KMS-11 (cell line): ENCODE data around the gene SEC24D.

ENCODE experiments used
- H2AFZ ChIP-seq: fragments of 200-600 bp; sonication (generic); 2 replicates; pipeline ENCODE4 v1.6.1; 2016; ENCODE audit warnings: antibody characterized with exemption, mixed run types, low read depth
- H3K27ac ChIP-seq: fragments of 200-600 bp; sonication (generic); 2 replicates; pipeline ENCODE4 v1.6.1; 2016; ENCODE audit warnings: mild to moderate bottlenecking, mixed run types
- H3K27me3 ChIP-seq: fragments of 200-600 bp; sonication (generic); 2 replicates; pipeline ENCODE4 v1.6.1; 2017; ENCODE audit warnings: mild to moderate bottlenecking, low read depth, mixed run types, moderate library complexity; ENCODE audit not compliant: insufficient read depth
- H3K36me3 ChIP-seq: fragments of 200-600 bp; sonication (generic); 2 replicates; pipeline ENCODE4 v1.6.1; 2017; ENCODE audit warnings: mild to moderate bottlenecking, mixed run types; ENCODE audit not compliant: insufficient read depth
- H3K4me1 ChIP-seq: fragments of 200-600 bp; sonication (generic); 2 replicates; pipeline ENCODE4 v1.6.1; 2016; ENCODE audit warnings: mild to moderate bottlenecking, low read depth, mixed run types; ENCODE audit not compliant: poor library complexity, severe bottlenecking
- H3K4me2 ChIP-seq: fragments of 200-600 bp; sonication (generic); 2 replicates; pipeline ENCODE4 v1.7.0; 2016; ENCODE audit warnings: mild to moderate bottlenecking, mixed run types
- H3K4me3 ChIP-seq: fragments of 200-600 bp; sonication (generic); IDR thresholded peaks from 2 replicates; pipeline ENCODE4 v1.6.1; 2017; ENCODE audit warnings: low read depth, low read length, mixed read lengths; ENCODE audit not compliant: insufficient read depth
- H3K79me2 ChIP-seq: fragments of 200-600 bp; sonication (generic); 2 replicates; pipeline ENCODE4 v1.6.1; 2016; ENCODE audit warnings: low read depth, mixed run types; ENCODE audit not compliant: insufficient read depth
- H3K9ac ChIP-seq: fragments of 200-600 bp; sonication (generic); 2 replicates; pipeline ENCODE4 v1.6.1; 2016; ENCODE audit warnings: mild to moderate bottlenecking, mixed run types
- H4K20me1 ChIP-seq: fragments of 200-600 bp; sonication (generic); 2 replicates; pipeline ENCODE4 v1.6.1; 2016; ENCODE audit warnings: mild to moderate bottlenecking, mixed run types; ENCODE audit not compliant: insufficient read depth
- CTCF ChIP-seq: fragments of 200-600 bp; sonication (generic); conservative IDR thresholded peaks from 2 replicates; pipeline ENCODE4 v1.6.1; 2017; ENCODE audit warnings: low read depth, mild to moderate bottlenecking, antibody characterized with exemption, low read length, moderate library complexity, mixed read lengths

Gene SEC24D

GRCh38 chr4:118776157-118776954 is 59.6 kb downstream of the SEC24D start:
- H3K27me3 ChIP-seq: no peaks in the 10 kb centered on the region
- TF ChIP-seq CTCF: no peak
- no peaks in the 10 kb centered on the region for H3K79me2 ChIP-seq
- no peaks in the 10 kb centered on the region for H3K36me3 ChIP-seq
- H3K9ac ChIP-seq: no peak overlapping the region
- peaks cover 22% of the 10 kb centered on the region for H3K4me1 ChIP-seq
- no peak overlapping the region for H3K27ac ChIP-seq
- no peak overlapping the region for H3K4me3 ChIP-seq
- H4K20me1 ChIP-seq: 0 out of 2 replicates have a peak, but pooled peaks cover 3% of the 10 kb centered on the region
- H3K4me2 ChIP-seq: peak overlapping the region; percentile 40
- no peak overlapping the region for H2AFZ ChIP-seq

- Histone ChIP-seq H3K36me3 (no peaks in the 10 kb centered on the region), H2AFZ (no peak overlapping the region), H4K20me1 (0 out of 2 replicates have a peak, but pooled peaks cover 3% of the 10 kb centered on the region), H3K4me3 (no peak overlapping the region), H3K27ac (no peak overlapping the region), H3K27me3 (no peaks in the 10 kb centered on the region), H3K79me2 (no peaks in the 10 kb centered on the region), H3K4me2 (no peak overlapping the region), H3K9ac (no peak overlapping the region), H3K4me1 (peaks cover 22% of the 10 kb centered on the region)
- TF ChIP-seq CTCF: no peak
Observed at GRCh38 chr4:118775405-118775804, 60.5 kb downstream of the SEC24D start.

- H3K27me3 ChIP-seq: no peaks in the 10 kb centered on the region
- no peak overlapping the region for H2AFZ ChIP-seq
- peaks cover 22% of the 10 kb centered on the region for H3K4me1 ChIP-seq
- no peaks in the 10 kb centered on the region for H3K79me2 ChIP-seq
- no peak for TF ChIP-seq CTCF
- no peaks in the 10 kb centered on the region for H3K36me3 ChIP-seq
- H3K4me2 ChIP-seq: no peak overlapping the region
- no peak overlapping the region for H3K27ac ChIP-seq
- no peak overlapping the region for H3K4me3 ChIP-seq
- no peak overlapping the region for H3K9ac ChIP-seq
- H4K20me1 ChIP-seq: 0 out of 2 replicates have a peak, but pooled peaks cover 3% of the 10 kb centered on the region
Observed at GRCh38 chr4:118774989-118775388, 60.9 kb downstream of the SEC24D start.

GRCh38 chr4:118774321-118774720 is 61.6 kb downstream of the SEC24D start:
- TF ChIP-seq CTCF: no peak
- Histone ChIP-seq H4K20me1 (0 out of 2 replicates have a peak, but pooled peaks cover 3% of the 10 kb centered on the region), H3K4me3 (no peak overlapping the region), H3K27ac (no peak overlapping the region), H3K27me3 (no peaks in the 10 kb centered on the region), H3K36me3 (no peaks in the 10 kb centered on the region), H3K4me2 (no peak overlapping the region), H3K79me2 (no peaks in the 10 kb centered on the region), H2AFZ (no peak overlapping the region), H3K9ac (no peak overlapping the region), H3K4me1 (peaks cover 22% of the 10 kb centered on the region)
